GM12878 (cell line): ENCODE data around the gene GRAMD1A. TPM values are rescaled to one million over a fixed set of nuclear protein-coding genes. Genes with fewer than 3 reads are reported as not detected.

ENCODE experiments used
- ATAC-seq: fragments of 200-7000 bp; cut with Tn5 transposase; 3 replicates; pipeline ENCODE4 v1.9.1; 2020; ENCODE audit warnings: mild to moderate bottlenecking, moderate library complexity
- BruUV-seq: library from RNA; stranded (reverse); fragments of 400-500 nt; replicated peaks from 2 replicates; lab custom pipeline; 2021; lab: Mats Ljungman, UMichigan
- CTCF ChIA-PET: fragments of 300-600 bp; sonication (Branson Sonifier 250); formaldehyde crosslinking; extraction: SDS; loops from one replicate; lab custom pipeline; 2021; ENCODE audit warnings: inconsistent platforms; lab: Yijun Ruan, JAX
- POLR2A ChIA-PET: fragments of 350-600 bp; formaldehyde crosslinking; extraction: SDS; loops from one replicate; lab custom pipeline; 2021; ENCODE audit warnings: inconsistent platforms; lab: Charles Lee
- RAD21 ChIA-PET: fragments of 300-600 bp; sonication (Branson Sonifier 250); formaldehyde crosslinking; loops from one replicate; lab custom pipeline; 2023; ENCODE audit warnings: antibody characterized with exemption; ENCODE audit not compliant: unreplicated experiment; lab: Charles Lee
- SMC1A ChIA-PET: fragments of 300-600 bp; sonication (Branson Sonifier 250); formaldehyde crosslinking; loops from one replicate; lab custom pipeline; 2023; ENCODE audit not compliant: unreplicated experiment, uncharacterized antibody; lab: Charles Lee
- DNase-seq: peaks from one replicate; pipeline ENCODE4 v3.0.0-alpha.2; 2011; ENCODE audit warnings: low read depth, low spot score
- FAIRE-seq: peaks from 3 replicates; lab custom pipeline; 2011; peaks lifted over from hg19 to GRCh38; lab: Jason Lieb, UNC
- H2AFZ ChIP-seq: 2 replicates; pipeline ENCODE4 v1.6.0; 2011; ENCODE audit warnings: low read depth, low read length, control low read depth; ENCODE audit not compliant: control insufficient read depth
- H3K27ac ChIP-seq: 2 replicates; pipeline ENCODE4 v1.5.1; 2011; ENCODE audit warnings: control low read depth; ENCODE audit not compliant: control insufficient read depth, insufficient read depth
- H3K27me3 ChIP-seq, 2 experiments: replicated peaks in 1 of 2; 2 replicates each; pipeline versions ENCODE4 v1.6.0 to v1.6.1; 2011; ENCODE audit warnings: low read length in 1 of 2; ENCODE audit not compliant: control insufficient read depth in 2 of 2, insufficient read depth in 2 of 2
- H3K36me3 ChIP-seq, 2 experiments: 2 replicates each; pipeline ENCODE4 v1.5.1; 2011; ENCODE audit warnings: low read length in 1 of 2; ENCODE audit not compliant: control insufficient read depth in 2 of 2, insufficient read depth in 2 of 2
- H3K4me1 ChIP-seq: 2 replicates; pipeline ENCODE4 v1.6.1; 2011; ENCODE audit warnings: mild to moderate bottlenecking, low read length, moderate library complexity, mixed read lengths; ENCODE audit not compliant: control insufficient read depth, insufficient read depth
- H3K4me2 ChIP-seq: 2 replicates; pipeline ENCODE4 v1.6.0; 2011; ENCODE audit warnings: control low read depth; ENCODE audit not compliant: control insufficient read depth, insufficient read depth
- H3K4me3 ChIP-seq: fragments of 200-600 bp; sonication (generic); 2 replicates; pipeline ENCODE4 v1.5.1; 2016
- H3K79me2 ChIP-seq: 2 replicates; pipeline ENCODE4 v1.6.0; 2011; ENCODE audit warnings: low read length; ENCODE audit not compliant: control insufficient read depth, insufficient read depth
- H3K9ac ChIP-seq: 2 replicates; pipeline ENCODE4 v1.8.0; 2011; ENCODE audit warnings: low read length, control low read depth, mixed read lengths; ENCODE audit not compliant: control insufficient read depth, insufficient read depth
- H3K9me3 ChIP-seq: replicated peaks from 3 replicates; pipeline ENCODE4 v1.5.1; 2011; ENCODE audit warnings: mild to moderate bottlenecking, low read length; ENCODE audit not compliant: control insufficient read depth, insufficient read depth
- H4K20me1 ChIP-seq: 2 replicates; pipeline ENCODE4 v1.6.0; 2011; ENCODE audit not compliant: control insufficient read depth, insufficient read depth
- ATF7 ChIP-seq: fragments of 450-650 bp; IDR thresholded peaks from 2 replicates; pipeline ENCODE4 v1.6.1; 2016; ENCODE audit warnings: low read depth, mild to moderate bottlenecking
- ELK1 ChIP-seq: IDR thresholded peaks from 2 replicates; pipeline ENCODE4 v1.6.1; 2012; ENCODE audit warnings: low read depth, low read length, improper control_type of control experiment
- ETV6 ChIP-seq, 2 experiments: fragments of 450-650 bp in 1 of 2; IDR thresholded peaks in 1 of 2; conservative IDR thresholded peaks in 1 of 2; 2 replicates each; pipeline ENCODE4 v1.6.1; 2014; ENCODE audit warnings: antibody characterized with exemption in 1 of 2, borderline replicate concordance in 1 of 2, low read depth in 1 of 2, mild to moderate bottlenecking in 1 of 2, moderate library complexity in 1 of 2
- GATAD2B ChIP-seq: fragments of 450-650 bp; conservative IDR thresholded peaks from 2 replicates; pipeline ENCODE4 v1.6.1; 2017; ENCODE audit warnings: low read depth, mild to moderate bottlenecking, moderate library complexity
- NR2C1 ChIP-seq: fragments of 450-650 bp; IDR thresholded peaks from 2 replicates; pipeline ENCODE4 v1.6.1; 2017; ENCODE audit warnings: antibody characterized with exemption, mild to moderate bottlenecking, moderate library complexity
- RB1 ChIP-seq: fragments of 450-650 bp; formaldehyde crosslinking; IDR thresholded peaks from 2 replicates; pipeline ENCODE4 v1.6.1; 2017; ENCODE audit warnings: mild to moderate bottlenecking, borderline replicate concordance
- REST ChIP-seq: IDR thresholded peaks from 2 replicates; pipeline ENCODE4 v1.6.1; 2012; ENCODE audit warnings: mild to moderate bottlenecking, low read depth, low read length
- RFX5 ChIP-seq: IDR thresholded peaks from 2 replicates; pipeline ENCODE4 v1.6.1; 2011; ENCODE audit warnings: low read depth, low read length, improper control_type of control experiment
- ZBED1 ChIP-seq: IDR thresholded peaks from 2 replicates; pipeline ENCODE4 v1.6.1; 2016; ENCODE audit warnings: borderline replicate concordance
- ZNF622 ChIP-seq: fragments of 450-650 bp; IDR thresholded peaks from 2 replicates; pipeline ENCODE4 v1.6.1; 2017; ENCODE audit warnings: mild to moderate bottlenecking, inconsistent platforms
- WGBS: methylation state at CpG from one replicate; pipeline ENCODE4 v1.1.6; 2016; ENCODE audit warnings: low lambda C conversion rate; ENCODE audit not compliant: insufficient replicate concordance, insufficient coverage; ENCODE audit errors: missing lambda C conversion rate; 5-methylcytosine and 5-hydroxymethylcytosine counted together
- in situ Hi-C: fragments of 300-500 bp; cut with MboI; formaldehyde crosslinking; loops from 9 replicates; pipeline ENCODE4 v1.14.3; 2018; ENCODE audit warnings: mixed read lengths
- intact Hi-C: fragments of 100-400 bp; cut with micrococcal nuclease; formaldehyde crosslinking; loops from one replicate; pipeline ENCODE4 v1.14.2; 2022; ENCODE audit not compliant: unreplicated experiment
- polyA plus RNA-seq, 11 experiments: library from polyadenylated mRNA; depleted of rRNA in 4 of 11; unstranded in 6 of 11; stranded (reverse) in 5 of 11; fragments of >200 nt; fragmentation: Nextera tagmentation in 4 of 11; fragmentation: Illumina TruSeq in 1 of 11; extraction: Ambion mirVana in 4 of 11; extraction: Trizol in 1 of 11; gene quantifications; 1 replicate in 1 of 11; 2 replicates in 10 of 11; pipeline versions ENCODE4 v1.2.1 to v1.2.3, GENCODE V29; 2011 to 2016; ENCODE audit warnings: inconsistent platforms in 2 of 11, missing spikeins in 2 of 11, low read depth in 1 of 11
- total RNA-seq, 4 experiments: library from RNA; depleted of rRNA in 3 of 4; stranded (reverse); fragments of >200 nt in 3 of 4; fragmentation: Illumina TruSeq in 1 of 4; extraction: Trizol in 1 of 4; gene quantifications; 2 replicates each; pipeline versions ENCODE4 v1.2.1 to v1.2.3, GENCODE V29; 2013 to 2021
- TF ChIP-seq, protein P1 (sequence below): fragments of 450-650 bp; IDR thresholded peaks from 2 replicates; pipeline ENCODE4 v1.6.1; 2016; ENCODE audit warnings: mild to moderate bottlenecking, moderate library complexity, borderline replicate concordance
- TF ChIP-seq, protein P2 (sequence below): IDR thresholded peaks from 2 replicates; pipeline ENCODE4 v1.6.1; 2011; ENCODE audit warnings: low read depth, mild to moderate bottlenecking, low read length, moderate library complexity, borderline replicate concordance; ENCODE audit errors: extremely low read depth

GRAMD1A gene
- total and polyA plus RNA-seq, 10 of the 15 experiments (the other 5 are each of a cell fraction or from before 2014, with no cell fraction given): 0.79 to 73.6 (median 35.3) TPM

GRCh38 chr19:35049456-35049855, 49.3 kb downstream of the GRAMD1A start:
- TF ChIP-seq RB1 (no peak), NR2C1 (no peak), ZNF622 (no peak), ELK1 (no peak), ZBED1 (no peak), RFX5 (no peak), REST (no peak), ATF7 (no peak), ETV6 (conservative IDR thresholded peaks at IDR 0.05 in 1 of 2, IDR thresholded peaks at IDR 0.05 in 1 of 2; ENCODE audit: borderline replicate concordance in 1 of 2, low read depth in 1 of 2) (no peak), GATAD2B (no peak)
- TF ChIP-seq, protein P1, sequence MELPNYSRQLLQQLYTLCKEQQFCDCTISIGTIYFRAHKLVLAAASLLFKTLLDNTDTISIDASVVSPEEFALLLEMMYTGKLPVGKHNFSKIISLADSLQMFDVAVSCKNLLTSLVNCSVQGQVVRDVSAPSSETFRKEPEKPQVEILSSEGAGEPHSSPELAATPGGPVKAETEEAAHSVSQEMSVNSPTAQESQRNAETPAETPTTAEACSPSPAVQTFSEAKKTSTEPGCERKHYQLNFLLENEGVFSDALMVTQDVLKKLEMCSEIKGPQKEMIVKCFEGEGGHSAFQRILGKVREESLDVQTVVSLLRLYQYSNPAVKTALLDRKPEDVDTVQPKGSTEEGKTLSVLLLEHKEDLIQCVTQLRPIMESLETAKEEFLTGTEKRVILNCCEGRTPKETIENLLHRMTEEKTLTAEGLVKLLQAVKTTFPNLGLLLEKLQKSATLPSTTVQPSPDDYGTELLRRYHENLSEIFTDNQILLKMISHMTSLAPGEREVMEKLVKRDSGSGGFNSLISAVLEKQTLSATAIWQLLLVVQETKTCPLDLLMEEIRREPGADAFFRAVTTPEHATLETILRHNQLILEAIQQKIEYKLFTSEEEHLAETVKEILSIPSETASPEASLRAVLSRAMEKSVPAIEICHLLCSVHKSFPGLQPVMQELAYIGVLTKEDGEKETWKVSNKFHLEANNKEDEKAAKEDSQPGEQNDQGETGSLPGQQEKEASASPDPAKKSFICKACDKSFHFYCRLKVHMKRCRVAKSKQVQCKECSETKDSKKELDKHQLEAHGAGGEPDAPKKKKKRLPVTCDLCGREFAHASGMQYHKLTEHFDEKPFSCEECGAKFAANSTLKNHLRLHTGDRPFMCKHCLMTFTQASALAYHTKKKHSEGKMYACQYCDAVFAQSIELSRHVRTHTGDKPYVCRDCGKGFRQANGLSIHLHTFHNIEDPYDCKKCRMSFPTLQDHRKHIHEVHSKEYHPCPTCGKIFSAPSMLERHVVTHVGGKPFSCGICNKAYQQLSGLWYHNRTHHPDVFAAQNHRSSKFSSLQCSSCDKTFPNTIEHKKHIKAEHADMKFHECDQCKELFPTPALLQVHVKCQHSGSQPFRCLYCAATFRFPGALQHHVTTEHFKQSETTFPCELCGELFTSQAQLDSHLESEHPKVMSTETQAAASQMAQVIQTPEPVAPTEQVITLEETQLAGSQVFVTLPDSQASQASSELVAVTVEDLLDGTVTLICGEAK: no peak
- TF ChIP-seq, protein P2, sequence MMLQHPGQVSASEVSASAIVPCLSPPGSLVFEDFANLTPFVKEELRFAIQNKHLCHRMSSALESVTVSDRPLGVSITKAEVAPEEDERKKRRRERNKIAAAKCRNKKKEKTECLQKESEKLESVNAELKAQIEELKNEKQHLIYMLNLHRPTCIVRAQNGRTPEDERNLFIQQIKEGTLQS: no peak
- no peak overlapping the region for H3K4me3 ChIP-seq
- H3K9me3 ChIP-seq: no peaks in the 10 kb centered on the region
- ATAC-seq (no peak), FAIRE-seq (no peak), DNase-seq (no peak)
- POLR2A ChIA-PET: interaction anchor here (0.9 kb wide), 1 partner anchor 9 kb away, joined by 4 read pairs; no protein-coding TSS in a partner anchor
- no peak overlapping the region for H3K4me2 ChIP-seq
- in situ Hi-C loops: no loop called here
- no peaks in the 10 kb centered on the region for H3K4me1 ChIP-seq
- RAD21 ChIA-PET: interaction anchor here (1.7 kb wide), 1 partner anchor 17 kb away, joined by 7 read pairs; no protein-coding TSS in a partner anchor
- H2AFZ ChIP-seq: no peak overlapping the region
- H3K79me2 ChIP-seq: no peaks in the 10 kb centered on the region
- SMC1A ChIA-PET: interaction anchor here (1.3 kb wide), 1 partner anchor 17 kb away, joined by 3 read pairs; no protein-coding TSS in a partner anchor
- H3K27ac ChIP-seq: no peak overlapping the region
- 17% methylated on average over 5 of the region's 5 CpGs for WGBS
- H3K36me3 ChIP-seq: no peaks in the 10 kb centered on the region
- intact Hi-C loops: no loop called here
- H3K27me3 ChIP-seq: no peaks in the 10 kb centered on the region
- BruUV-seq: no TSS peak
- CTCF ChIA-PET: interaction anchor here (1.3 to 3.9 kb wide), 4 partner anchors 9 to 86 kb away, joined by 4 to 20 read pairs (median 6); partner anchors contain the start of gene LGI4
- no peak overlapping the region for H3K9ac ChIP-seq
- no peaks in the 10 kb centered on the region for H4K20me1 ChIP-seq
